ENCODE results near the gene VCAM1. TPM values are rescaled to one million over a fixed set of nuclear protein-coding genes. Genes with fewer than 3 reads are reported as not detected.

Gene VCAM1
- total and polyA plus RNA-seq, 7 experiments from 2014 or later: not detected

GRCh38 chr1:100734676-100735075 is 15.1 kb downstream of the VCAM1 start:
- H3K9me3 ChIP-seq (ENCODE audit: control insufficient read depth in 2 of 3, low read length in 3 of 3): no peaks in the 10 kb centered on the region
- peaks cover 0 to 4% (median 0%) of the 10 kb centered on the region in 11 donors for H3K9me3 Mint-ChIP-seq
- CTCF ChIA-PET: no interaction called here
- ATAC-seq (no peak), DNase-seq (no peak)
- intact Hi-C loops (cut with micrococcal nuclease): no loop called here
- no peak overlapping the region for H3K4me3 Mint-ChIP-seq
- no peaks in the 10 kb centered on the region for H3K4me1 Mint-ChIP-seq
- H3K4me3 ChIP-seq (ENCODE audit: low read length): no peak overlapping the region
- no peaks in the 10 kb centered on the region for H3K4me1 ChIP-seq (ENCODE audit: control insufficient read depth in 2 of 2, insufficient read depth in 2 of 2, low read length in 2 of 2)
- H3K27ac Mint-ChIP-seq: no peak overlapping the region
- no peak overlapping the region for H3K27ac ChIP-seq (ENCODE audit: low read depth, low read length)
- H3K27me3 ChIP-seq (ENCODE audit: control insufficient read depth in 2 of 2, insufficient read depth in 2 of 2, low read length in 2 of 2): no peaks in the 10 kb centered on the region
- peaks cover 5 to 13% (median 8%) of the 10 kb centered on the region in 5 donors for H3K27me3 Mint-ChIP-seq
- H3K36me3 Mint-ChIP-seq: no peaks in the 10 kb centered on the region
- POLR2A ChIA-PET: no interaction called here
- H3K36me3 ChIP-seq (ENCODE audit: control insufficient read depth in 2 of 3, insufficient read depth in 3 of 3, low read length in 3 of 3): no peaks in the 10 kb centered on the region

DNA sequence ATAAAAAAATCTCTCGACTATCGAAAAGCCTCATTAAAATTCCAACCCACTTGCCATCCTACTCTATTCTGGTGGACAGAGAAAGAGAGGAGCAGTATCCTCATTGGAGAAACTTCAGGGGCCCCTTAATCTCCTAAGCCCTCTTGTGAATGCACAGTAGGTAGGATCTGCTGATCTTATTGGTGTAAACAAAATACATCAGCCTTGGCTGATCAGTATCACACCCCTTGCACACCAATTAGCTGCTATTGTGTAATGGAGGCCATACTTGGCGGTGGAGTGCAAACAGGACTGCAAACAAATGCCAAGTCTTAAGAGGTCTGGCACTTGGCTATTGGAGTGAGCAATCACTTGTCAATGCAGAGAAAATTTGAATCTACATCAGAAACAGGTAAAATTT is 15.7 kb downstream of the VCAM1 start:
- H3K4me3 Mint-ChIP-seq: no peak overlapping the region
- no peaks in the 10 kb centered on the region for H3K36me3 ChIP-seq (ENCODE audit: control insufficient read depth in 2 of 3, insufficient read depth in 3 of 3, low read length in 3 of 3)
- intact Hi-C loops (cut with micrococcal nuclease): no loop called here
- peaks cover 0 to 4% (median 0%) of the 10 kb centered on the region in 11 donors for H3K9me3 Mint-ChIP-seq
- no peaks in the 10 kb centered on the region for H3K4me1 Mint-ChIP-seq
- ChIA-PET CTCF (no interaction called here), POLR2A (no interaction called here)
- no peak overlapping the region for H3K27ac Mint-ChIP-seq
- ATAC-seq (no peak), DNase-seq (no peak)
- H3K27ac ChIP-seq (ENCODE audit: low read depth, low read length): no peak overlapping the region
- H3K36me3 Mint-ChIP-seq: no peaks in the 10 kb centered on the region
- H3K4me1 ChIP-seq (ENCODE audit: control insufficient read depth in 2 of 2, insufficient read depth in 2 of 2, low read length in 2 of 2): no peaks in the 10 kb centered on the region
- no peaks in the 10 kb centered on the region for H3K9me3 ChIP-seq (ENCODE audit: control insufficient read depth in 2 of 3, low read length in 3 of 3)
- H3K27me3 Mint-ChIP-seq: peaks cover 4 to 16% (median 7%) of the 10 kb centered on the region in 5 donors
- H3K4me3 ChIP-seq (ENCODE audit: low read length): no peak overlapping the region
- H3K27me3 ChIP-seq (ENCODE audit: control insufficient read depth in 2 of 2, insufficient read depth in 2 of 2, low read length in 2 of 2): no peaks in the 10 kb centered on the region

- H3K36me3 ChIP-seq (ENCODE audit: control insufficient read depth in 2 of 3, insufficient read depth in 3 of 3, low read length in 3 of 3): no peaks in the 10 kb centered on the region
- H3K4me1 Mint-ChIP-seq: no peaks in the 10 kb centered on the region
- H3K36me3 Mint-ChIP-seq: no peaks in the 10 kb centered on the region
- peaks cover 0 to 4% (median 0%) of the 10 kb centered on the region in 11 donors for H3K9me3 Mint-ChIP-seq
- ATAC-seq (no peak), DNase-seq (no peak)
- no peaks in the 10 kb centered on the region for H3K27me3 ChIP-seq (ENCODE audit: control insufficient read depth in 2 of 2, insufficient read depth in 2 of 2, low read length in 2 of 2)
- no peak overlapping the region for H3K4me3 Mint-ChIP-seq
- no peaks in the 10 kb centered on the region for H3K9me3 ChIP-seq (ENCODE audit: control insufficient read depth in 2 of 3, low read length in 3 of 3)
- no peaks in the 10 kb centered on the region for H3K4me1 ChIP-seq (ENCODE audit: control insufficient read depth in 2 of 2, insufficient read depth in 2 of 2, low read length in 2 of 2)
- ChIA-PET CTCF (no interaction called here), POLR2A (no interaction called here)
- intact Hi-C loops (cut with micrococcal nuclease): no loop called here
- no peak overlapping the region for H3K4me3 ChIP-seq (ENCODE audit: low read length)
- no peak overlapping the region for H3K27ac ChIP-seq (ENCODE audit: low read depth, low read length)
- peaks cover 7 to 16% (median 8%) of the 10 kb centered on the region in 5 donors for H3K27me3 Mint-ChIP-seq
- H3K27ac Mint-ChIP-seq: no peak overlapping the region
Observed at GRCh38 chr1:100736324-100736723, 16.8 kb downstream of the VCAM1 start.

- intact Hi-C loops (cut with micrococcal nuclease): no loop called here
- no peak overlapping the region for H3K27ac Mint-ChIP-seq
- peaks cover 7 to 16% (median 8%) of the 10 kb centered on the region in 5 donors for H3K27me3 Mint-ChIP-seq
- no peaks in the 10 kb centered on the region for H3K4me1 Mint-ChIP-seq
- Histone ChIP-seq H3K36me3 (ENCODE audit: control insufficient read depth in 2 of 3, insufficient read depth in 3 of 3, low read length in 3 of 3) (no peaks in the 10 kb centered on the region), H3K9me3 (ENCODE audit: control insufficient read depth in 2 of 3, low read length in 3 of 3) (no peaks in the 10 kb centered on the region), H3K27me3 (ENCODE audit: control insufficient read depth in 2 of 2, insufficient read depth in 2 of 2, low read length in 2 of 2) (no peaks in the 10 kb centered on the region), H3K4me3 (ENCODE audit: low read length) (no peak overlapping the region), H3K4me1 (ENCODE audit: control insufficient read depth in 2 of 2, insufficient read depth in 2 of 2, low read length in 2 of 2) (no peaks in the 10 kb centered on the region), H3K27ac (ENCODE audit: low read depth, low read length) (no peak overlapping the region)
- ChIA-PET POLR2A (no interaction called here), CTCF (interaction anchor here (0.7 kb wide), 1 partner anchor 159 kb away, joined by 3 read pairs; no protein-coding TSS in a partner anchor)
- H3K9me3 Mint-ChIP-seq: peaks cover 0 to 4% (median 0%) of the 10 kb centered on the region in 11 donors
- DNase-seq (no peak), ATAC-seq (no peak)
- H3K36me3 Mint-ChIP-seq: no peaks in the 10 kb centered on the region
- H3K4me3 Mint-ChIP-seq: no peak overlapping the region
Observed at GRCh38 chr1:100736746-100737145, 17.2 kb downstream of the VCAM1 start.

- Mint-ChIP-seq H3K27ac (no peak overlapping the region), H3K4me3 (no peak overlapping the region), H3K4me1 (no peaks in the 10 kb centered on the region), H3K36me3 (no peaks in the 10 kb centered on the region), H3K9me3 (peaks cover 0 to 3% (median 0%) of the 10 kb centered on the region in 11 donors), H3K27me3 (peaks cover 11 to 24% (median 20%) of the 10 kb centered on the region in 5 donors)
- intact Hi-C loops (cut with micrococcal nuclease): no loop called here
- no peak overlapping the region for H3K27ac ChIP-seq (ENCODE audit: low read depth, low read length)
- no peak overlapping the region for H3K4me3 ChIP-seq (ENCODE audit: low read length)
- no peaks in the 10 kb centered on the region for H3K4me1 ChIP-seq (ENCODE audit: control insufficient read depth in 2 of 2, insufficient read depth in 2 of 2, low read length in 2 of 2)
- ChIA-PET POLR2A (no interaction called here), CTCF (no interaction called here)
- H3K9me3 ChIP-seq (ENCODE audit: control insufficient read depth in 2 of 3, low read length in 3 of 3): no peaks in the 10 kb centered on the region
- no peaks in the 10 kb centered on the region for H3K36me3 ChIP-seq (ENCODE audit: control insufficient read depth in 2 of 3, insufficient read depth in 3 of 3, low read length in 3 of 3)
- no peak for DNase-seq
- H3K27me3 ChIP-seq (ENCODE audit: control insufficient read depth in 2 of 2, insufficient read depth in 2 of 2, low read length in 2 of 2): no peaks in the 10 kb centered on the region
- no peak for ATAC-seq
Observed at GRCh38 chr1:100746542-100746932, 27.0 kb downstream of the VCAM1 start.

DNA sequence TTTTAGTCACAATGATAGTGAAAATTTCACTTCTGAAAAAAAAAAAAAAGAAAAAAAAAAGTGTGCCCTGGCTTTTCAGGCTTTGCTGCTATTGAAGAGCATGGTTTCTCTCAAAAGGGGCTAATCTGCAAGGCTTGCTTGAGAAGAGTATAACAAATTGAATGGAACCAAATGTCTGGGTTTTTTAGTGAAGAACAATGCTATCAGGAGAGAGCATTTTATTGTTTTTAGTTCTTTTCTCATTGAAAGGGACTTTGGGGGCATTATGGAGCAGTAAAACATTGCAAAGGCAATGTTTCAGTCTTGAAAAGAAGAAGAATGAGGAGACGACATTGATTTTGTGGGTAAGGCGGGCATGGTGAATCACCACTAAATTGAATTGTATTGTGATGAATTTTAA is 28.2 kb downstream of the VCAM1 start:
- Histone ChIP-seq H3K27me3 (ENCODE audit: control insufficient read depth in 2 of 2, insufficient read depth in 2 of 2, low read length in 2 of 2) (no peaks in the 10 kb centered on the region), H3K4me1 (ENCODE audit: control insufficient read depth in 2 of 2, insufficient read depth in 2 of 2, low read length in 2 of 2) (no peaks in the 10 kb centered on the region), H3K4me3 (ENCODE audit: low read length) (no peak overlapping the region), H3K27ac (ENCODE audit: low read depth, low read length) (no peak overlapping the region), H3K9me3 (ENCODE audit: control insufficient read depth in 2 of 3, low read length in 3 of 3) (no peaks in the 10 kb centered on the region), H3K36me3 (ENCODE audit: control insufficient read depth in 2 of 3, insufficient read depth in 3 of 3, low read length in 3 of 3) (no peaks in the 10 kb centered on the region)
- Mint-ChIP-seq H3K27me3 (peaks cover 8 to 22% (median 19%) of the 10 kb centered on the region in 5 donors), H3K36me3 (no peaks in the 10 kb centered on the region), H3K9me3 (peaks cover 0 to 3% (median 0%) of the 10 kb centered on the region in 11 donors), H3K4me1 (no peaks in the 10 kb centered on the region), H3K4me3 (no peak overlapping the region), H3K27ac (no peak overlapping the region)
- ChIA-PET POLR2A (no interaction called here), CTCF (no interaction called here)
- ATAC-seq (no peak), DNase-seq (no peak)
- intact Hi-C loops (cut with micrococcal nuclease): no loop called here

GRCh38 chr1:100750005-100750885 is 30.7 kb downstream of the VCAM1 start:
- intact Hi-C loops (cut with micrococcal nuclease): no loop called here
- Histone ChIP-seq H3K27ac (ENCODE audit: low read depth, low read length) (no peak overlapping the region), H3K36me3 (ENCODE audit: control insufficient read depth in 2 of 3, insufficient read depth in 3 of 3, low read length in 3 of 3) (no peaks in the 10 kb centered on the region), H3K9me3 (ENCODE audit: control insufficient read depth in 2 of 3, low read length in 3 of 3) (no peaks in the 10 kb centered on the region), H3K4me1 (ENCODE audit: control insufficient read depth in 2 of 2, insufficient read depth in 2 of 2, low read length in 2 of 2) (no peaks in the 10 kb centered on the region), H3K4me3 (ENCODE audit: low read length) (no peak overlapping the region), H3K27me3 (ENCODE audit: control insufficient read depth in 2 of 2, insufficient read depth in 2 of 2, low read length in 2 of 2) (no peaks in the 10 kb centered on the region)
- DNase-seq (no peak), ATAC-seq (no peak)
- POLR2A ChIA-PET: no interaction called here
- no peak overlapping the region for H3K27ac Mint-ChIP-seq
- CTCF ChIA-PET: no interaction called here
- H3K4me1 Mint-ChIP-seq: no peaks in the 10 kb centered on the region
- peaks cover 0 to 3% (median 0%) of the 10 kb centered on the region in 11 donors for H3K9me3 Mint-ChIP-seq
- no peaks in the 10 kb centered on the region for H3K36me3 Mint-ChIP-seq
- H3K4me3 Mint-ChIP-seq: no peak overlapping the region
- H3K27me3 Mint-ChIP-seq: peaks cover 4 to 23% (median 14%) of the 10 kb centered on the region in 5 donors

All from naive thymus-derived CD4-positive, alpha-beta T cell (primary cell).